ENCODE measurements around the gene LAMA2. TPM values are rescaled to one million over a fixed set of nuclear protein-coding genes. Genes with fewer than 3 reads are reported as not detected.
A peak's percentile ranks its signal among the peaks of the same experiment; 100 is the strongest.

LAMA2 gene
- total and polyA plus RNA-seq, 7 donors, result 8.8 to 59.0 (median 27.3) TPM

GRCh38 chr6:129242546-129242945, 359.6 kb downstream of the LAMA2 start:
- Histone ChIP-seq H3K27ac (no peak overlapping the region), H3K4me3 (no peak overlapping the region), H3K36me3 (ENCODE audit: insufficient read depth in 1 of 2, low read depth in 1 of 2) (no peaks in the 10 kb centered on the region), H3K4me1 (no peaks in the 10 kb centered on the region), H3K9me3 (no peaks in the 10 kb centered on the region), H3K27me3 (ENCODE audit: insufficient read depth in 3 of 3, low read length in 2 of 3) (no peaks in the 10 kb centered on the region)
- 55 to 70% (median 56%) methylated on average over 2 of the region's 2 CpGs for WGBS, 3 donors
- DNase-seq, result no peak
- intact Hi-C loops (cut with DNase I), result loop anchor here in 1 of 2 donors (10.0 kb wide), 1 partner anchor 1508 kb away; no protein-coding TSS in a partner anchor
- no peak for ATAC-seq
- TF ChIP-seq CTCF (IDR thresholded peaks at IDR 0.05), result no peak

GRCh38 chr6:129243377-129243776, 360.4 kb downstream of the LAMA2 start:
- ATAC-seq (no peak), DNase-seq (no peak)
- H3K4me1 ChIP-seq, result no peaks in the 10 kb centered on the region
- 92 to 97% (median 93%) methylated on average over 2 of the region's 2 CpGs for WGBS, 3 donors
- intact Hi-C loops (cut with DNase I), result loop anchor here in 1 of 2 donors (10.0 kb wide), 1 partner anchor 1509 kb away; no protein-coding TSS in a partner anchor
- H3K36me3 ChIP-seq (ENCODE audit: insufficient read depth in 1 of 2, low read depth in 1 of 2), result no peaks in the 10 kb centered on the region
- TF ChIP-seq CTCF (IDR thresholded peaks at IDR 0.05), result no peak
- H3K4me3 ChIP-seq, result no peak overlapping the region
- H3K27me3 ChIP-seq (ENCODE audit: insufficient read depth in 3 of 3, low read length in 2 of 3), result no peaks in the 10 kb centered on the region
- H3K9me3 ChIP-seq, result no peaks in the 10 kb centered on the region
- H3K27ac ChIP-seq, result no peak overlapping the region

DNA sequence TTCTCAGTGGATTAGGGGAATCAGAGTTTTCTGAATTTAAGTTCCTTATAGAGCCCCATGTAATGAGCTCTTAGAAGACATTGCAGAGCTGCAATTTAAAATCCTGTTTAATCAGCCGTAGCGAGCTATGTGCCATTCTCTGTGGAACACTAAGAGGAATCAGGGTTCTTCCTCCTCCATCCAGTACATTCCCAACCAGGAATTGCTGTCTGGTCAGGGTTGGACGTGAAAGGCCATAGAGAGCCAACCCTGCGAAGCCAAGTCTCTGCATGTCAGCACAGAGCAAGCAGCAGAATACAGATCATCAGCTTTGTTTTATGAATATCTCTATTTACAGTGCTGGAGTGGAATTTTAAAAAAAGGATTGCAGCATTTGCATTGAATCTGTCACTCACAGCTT, 366.0 kb downstream of the LAMA2 start:
- TF ChIP-seq CTCF (IDR thresholded peaks at IDR 0.05), result no peak
- 37 to 56% (median 43%) methylated on average over 4 of the region's 4 CpGs for WGBS, 3 donors
- Histone ChIP-seq H3K4me3 (no peak overlapping the region), H3K9me3 (no peaks in the 10 kb centered on the region), H3K36me3 (ENCODE audit: insufficient read depth in 1 of 2, low read depth in 1 of 2) (no peaks in the 10 kb centered on the region), H3K27ac (no peak overlapping the region), H3K4me1 (no peaks in the 10 kb centered on the region), H3K27me3 (ENCODE audit: insufficient read depth in 3 of 3, low read length in 2 of 3) (no peaks in the 10 kb centered on the region)
- intact Hi-C loops (cut with DNase I), result loop anchor here in 1 of 2 donors (10.0 kb wide), 1 partner anchor 1514 kb away; no protein-coding TSS in a partner anchor
- no peak for ATAC-seq
- no peak for DNase-seq

DNA sequence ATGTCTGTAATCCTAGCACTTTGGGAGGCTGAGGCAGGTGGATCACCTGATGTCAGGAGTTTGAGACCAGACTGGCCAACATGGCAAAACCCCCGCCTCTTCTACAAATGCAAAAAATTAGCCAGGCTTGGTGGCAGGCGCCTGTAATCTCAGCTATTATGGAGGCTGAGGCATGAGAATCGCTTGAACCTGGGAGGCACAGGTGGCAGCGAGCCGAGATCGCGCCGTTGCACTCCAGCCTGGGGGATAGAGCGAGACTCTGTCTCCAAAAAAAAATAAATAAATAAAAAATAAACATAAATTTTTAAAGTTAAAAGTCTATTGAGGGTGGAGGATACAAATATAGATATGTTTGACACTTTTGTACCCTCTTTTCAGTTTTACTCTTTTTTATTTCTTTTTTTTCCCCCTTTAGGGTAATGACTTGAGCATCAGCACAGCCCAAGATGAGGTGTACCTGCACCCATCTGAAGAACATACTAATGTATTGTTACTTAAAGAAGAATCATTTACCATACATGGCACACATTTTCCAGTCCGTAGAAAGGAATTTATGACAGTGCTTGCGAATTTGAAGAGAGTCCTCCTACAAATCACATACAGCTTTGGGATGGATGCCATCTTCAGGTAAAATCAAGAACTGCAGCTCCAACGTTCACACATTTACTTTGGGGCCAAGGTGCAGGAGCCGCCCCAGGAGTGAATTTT, 368.9 kb downstream of the LAMA2 start:
- Histone ChIP-seq H3K27ac (no peak overlapping the region), H3K4me3 (no peak overlapping the region), H3K4me1 (no peaks in the 10 kb centered on the region), H3K27me3 (ENCODE audit: insufficient read depth in 3 of 3, low read length in 2 of 3) (no peaks in the 10 kb centered on the region), H3K9me3 (no peaks in the 10 kb centered on the region), H3K36me3 (ENCODE audit: insufficient read depth in 1 of 2, low read depth in 1 of 2) (no peaks in the 10 kb centered on the region)
- peak in 1 of 2 donors; percentile 14 for DNase-seq
- intact Hi-C loops (cut with DNase I), result loop anchor here (2.0 to 10.0 kb wide), 3 partner anchors 445 to 527 kb away; no protein-coding TSS in a partner anchor
- 70 to 72% (median 72%) methylated on average over 13 of the region's 13 CpGs for WGBS, 3 donors
- TF ChIP-seq CTCF (IDR thresholded peaks at IDR 0.05), result peak; percentile 78
- ATAC-seq, result peak in 3 of 4 donors; percentile 7 to 79 (median 60)
